ENCODE results near the gene SMIM10L1.

The SMIM10L1 gene

GRCh38 chr12:11202811-11203210, 31.8 kb downstream of the SMIM10L1 start:
- FAIRE-seq, result no peak

DNA sequence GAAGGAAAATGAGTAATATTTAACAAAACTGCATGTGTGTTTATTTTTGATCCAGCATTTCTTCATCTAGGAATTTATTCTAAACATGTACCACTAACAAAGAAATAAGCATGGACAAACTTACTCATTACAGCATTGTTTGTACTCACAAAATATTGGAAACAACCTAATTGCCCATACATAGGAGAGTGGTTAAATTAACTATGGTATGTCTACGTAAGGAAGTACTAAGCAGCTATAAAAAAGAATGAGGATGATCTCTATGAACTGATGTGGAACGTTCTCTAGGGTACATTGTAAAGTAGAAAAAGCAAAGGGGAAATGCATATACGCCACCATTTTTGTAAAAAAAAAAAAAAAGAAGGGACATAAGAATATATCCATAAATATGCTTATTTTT, 33.2 kb downstream of the SMIM10L1 start:
- no peak for FAIRE-seq

DNA sequence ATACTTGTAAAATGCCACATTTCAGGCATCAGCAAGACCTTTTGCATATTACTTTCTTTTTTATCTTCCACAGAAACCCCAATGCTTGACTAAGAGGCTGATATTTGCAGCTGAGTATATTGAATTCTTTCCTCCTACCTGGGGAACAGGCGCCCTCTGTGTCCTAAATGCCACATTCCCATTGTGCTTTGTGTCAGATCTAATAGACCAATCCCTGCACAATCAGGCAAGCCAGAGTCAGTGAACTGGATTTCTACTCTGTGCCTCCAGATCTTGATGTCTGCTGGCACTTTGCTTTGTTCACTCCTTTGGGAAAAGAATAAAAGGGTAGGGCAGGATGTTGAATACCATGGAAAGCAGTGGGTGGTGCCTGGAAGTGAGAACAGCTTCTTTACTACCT, 38.1 kb downstream of the SMIM10L1 start:
- no peak for FAIRE-seq

Data from G401.6 (cell line).